ENCODE data around the gene CLPSL2. TPM values are rescaled to one million over a fixed set of nuclear protein-coding genes. Genes with fewer than 3 reads are reported as not detected.
A peak's percentile ranks its signal among the peaks of the same experiment; 100 is the strongest.

The CLPSL2 gene
- total RNA-seq, 1 experiment from 2014 or later = not detected

DNA sequence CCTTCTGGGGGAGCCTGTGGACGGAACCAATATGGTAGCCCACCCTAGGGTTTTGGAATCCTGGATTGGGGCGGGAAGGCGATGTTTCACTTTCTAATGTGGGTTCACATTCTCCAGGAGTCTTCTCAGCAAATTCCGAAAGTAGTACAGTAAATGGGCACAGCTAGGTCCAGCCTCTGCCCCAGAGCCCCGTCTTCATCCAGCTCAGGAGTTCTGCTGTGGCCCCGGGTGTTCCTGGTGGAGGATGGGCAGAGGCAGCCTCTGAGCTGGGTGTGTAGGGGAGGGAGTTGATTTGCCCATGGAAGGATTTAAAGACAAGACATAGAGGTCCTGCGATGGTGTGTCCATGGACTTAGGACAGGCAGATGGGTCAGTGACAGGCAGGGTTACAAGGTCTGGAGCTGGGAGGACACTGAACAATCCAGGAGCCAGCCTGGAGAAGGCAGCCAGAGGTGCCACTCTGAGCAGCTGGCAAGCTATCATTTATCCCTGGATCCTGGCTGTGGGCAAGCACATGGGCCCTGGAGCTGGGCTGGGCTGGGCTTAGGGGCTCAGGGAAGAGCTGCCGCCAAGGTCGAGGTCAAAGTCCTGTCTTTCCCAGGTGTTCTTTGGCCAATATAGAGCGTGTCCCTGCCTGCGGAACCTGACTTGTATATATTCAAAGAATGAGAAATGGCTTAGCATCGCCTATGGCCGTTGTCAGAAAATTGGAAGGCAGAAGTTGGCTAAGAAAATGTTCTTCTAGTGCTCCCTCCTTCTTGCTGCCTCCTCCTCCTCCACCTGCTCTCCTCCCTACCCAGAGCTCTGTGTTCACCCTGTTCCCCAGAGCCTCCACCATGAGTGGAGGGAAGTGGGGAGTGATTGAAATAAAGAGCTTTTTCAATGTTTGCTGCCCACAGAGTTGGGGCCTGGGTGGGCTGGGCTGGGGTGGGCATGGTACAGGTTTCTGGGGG lies 11.1 kb downstream of the CLPSL2 start:
- DNase-seq (ENCODE audit: low read depth) = no peak

DNA sequence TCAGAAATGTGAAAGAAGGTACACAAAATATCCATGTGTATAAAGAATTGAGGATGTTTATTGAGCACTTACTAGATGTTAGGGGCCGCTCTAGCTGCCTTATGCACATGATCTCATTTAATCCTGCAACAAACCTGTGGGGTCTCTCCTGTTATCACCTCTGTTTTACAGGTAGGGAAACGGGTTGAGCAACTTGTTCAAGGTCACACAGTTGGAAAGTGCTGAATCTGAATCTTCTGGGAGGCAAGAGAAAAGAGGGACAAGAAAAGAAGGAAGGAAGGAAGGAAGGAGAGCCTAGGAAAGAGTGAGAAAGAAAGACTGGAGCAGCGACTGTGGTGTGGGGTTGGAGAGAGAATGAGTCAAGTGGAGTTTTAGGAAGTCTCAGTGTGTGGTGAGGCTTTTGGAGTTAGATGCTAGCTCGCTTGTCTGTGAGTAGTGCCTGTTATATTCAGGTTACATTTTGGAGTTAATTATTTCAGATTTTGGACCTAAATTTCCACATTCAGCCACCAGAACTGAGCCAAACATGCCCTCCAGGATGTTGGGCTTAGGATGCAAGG lies 12.1 kb downstream of the CLPSL2 start:
- DNase-seq (ENCODE audit: low read depth) = no peak

DNA sequence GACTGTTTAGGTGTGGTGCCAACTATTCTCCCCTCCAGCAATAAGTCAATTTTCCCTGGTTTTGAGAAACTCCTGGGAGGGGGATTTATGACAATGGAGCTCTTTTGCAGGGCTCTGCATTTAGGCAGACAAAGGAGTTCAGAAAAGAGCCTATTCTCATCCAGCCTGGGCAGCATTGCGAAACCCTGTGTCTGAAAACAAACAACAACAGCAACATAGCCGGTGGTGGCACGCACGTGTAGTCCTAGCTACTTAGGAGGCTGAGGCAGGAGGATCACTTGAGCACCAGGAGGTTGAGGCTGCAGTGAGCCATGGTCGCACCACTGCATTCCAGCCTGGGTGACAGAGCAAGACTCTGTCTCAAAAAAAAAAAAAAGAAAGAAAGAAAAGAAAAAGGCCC lies 14.3 kb downstream of the CLPSL2 start:
- DNase-seq (ENCODE audit: low read depth) = no peak

DNA sequence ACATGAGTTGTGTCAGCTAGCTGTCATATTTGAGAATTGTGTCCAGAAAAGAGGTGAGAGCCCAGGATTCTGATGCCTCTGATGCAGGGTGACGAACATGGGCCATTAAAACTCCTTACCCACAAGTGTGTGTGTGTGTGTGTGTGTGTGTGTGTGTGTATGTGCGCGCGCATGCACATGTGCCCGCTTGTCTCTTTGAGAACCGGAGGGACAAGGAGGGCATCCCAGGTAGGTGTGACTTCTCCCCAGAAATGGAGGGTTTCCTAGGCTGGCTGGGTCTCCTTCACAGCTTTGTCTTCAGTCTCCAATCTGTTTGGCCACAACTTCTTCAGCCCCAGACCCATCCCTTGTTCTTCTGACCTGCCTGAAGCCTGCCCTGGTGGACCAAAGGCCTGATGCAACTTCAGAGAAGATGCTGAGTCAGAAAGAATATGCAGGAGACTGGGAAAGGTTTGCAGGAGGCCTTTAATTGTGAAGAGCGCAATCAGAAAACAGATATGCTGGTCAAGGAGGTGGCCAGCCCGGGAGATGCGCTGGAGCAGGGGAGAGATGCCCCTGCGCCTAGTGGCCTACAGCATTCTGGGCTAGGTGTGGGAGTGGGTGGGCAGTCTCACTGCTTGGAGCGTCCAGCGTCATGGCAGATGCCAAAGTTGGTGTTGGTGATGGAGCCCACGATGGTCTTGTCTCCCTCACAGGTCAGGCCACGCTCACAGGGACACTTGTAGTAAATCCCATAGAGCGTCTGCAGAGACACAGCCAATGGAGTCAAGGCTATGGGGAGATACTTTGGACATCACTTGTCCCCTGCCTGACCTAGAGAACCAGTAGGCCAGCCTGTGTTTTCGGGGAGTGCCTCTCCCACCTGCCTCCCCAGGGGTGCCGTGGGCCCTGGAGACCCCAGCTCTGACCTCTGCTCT lies 18.4 kb downstream of the CLPSL2 start:
- DNase-seq (ENCODE audit: low read depth) = no peak

DNA sequence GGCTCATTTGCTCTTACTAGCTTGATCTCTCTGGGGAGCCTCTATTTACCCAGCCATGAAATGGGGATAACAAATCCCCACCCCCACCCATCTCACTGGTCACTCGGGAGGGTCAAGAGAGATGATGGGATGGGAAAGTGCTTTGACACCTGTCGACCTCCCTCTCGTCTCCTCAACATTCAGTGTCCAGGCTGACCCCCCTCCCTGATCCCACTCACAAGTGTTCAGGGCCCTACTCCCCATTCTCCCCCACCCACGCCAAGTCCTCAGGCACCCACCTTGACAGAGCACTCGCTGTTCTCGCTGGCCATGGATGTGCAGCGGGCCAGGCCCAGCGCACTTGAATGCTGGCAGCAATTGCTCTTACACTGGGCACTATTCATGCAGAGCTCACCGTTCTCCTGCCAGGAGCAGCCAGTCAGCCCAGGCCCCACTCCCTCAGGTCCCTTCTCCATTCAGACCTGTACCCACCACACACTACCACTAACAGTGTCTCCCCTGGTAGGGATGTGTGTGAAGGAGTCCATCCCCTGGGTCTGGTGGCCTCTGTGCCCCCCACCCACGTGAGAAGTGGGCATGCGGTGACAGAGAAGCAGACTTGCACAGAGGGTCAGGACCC lies 19.2 kb downstream of the CLPSL2 start:
- no peak for DNase-seq (ENCODE audit: low read depth)

DNA sequence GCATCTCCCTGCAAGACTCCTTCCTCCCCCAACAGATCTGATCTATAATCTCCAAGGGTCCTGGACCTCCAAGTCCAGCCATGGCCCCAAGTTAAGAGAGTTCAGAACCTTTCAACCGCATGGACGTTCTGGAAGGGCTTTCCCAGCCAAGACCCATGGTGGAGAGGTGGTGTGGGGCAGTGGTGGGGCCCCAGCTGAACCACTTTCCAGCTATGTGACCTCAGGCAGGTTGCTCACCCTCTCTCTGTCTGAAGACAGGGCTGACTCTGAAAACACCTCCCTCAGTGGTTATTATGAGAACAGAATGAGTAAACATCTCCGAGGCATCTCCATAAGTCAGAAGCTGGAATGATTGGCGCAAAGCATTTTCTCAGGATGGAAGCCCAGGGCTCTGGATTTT lies 19.8 kb downstream of the CLPSL2 start:
- DNase-seq (ENCODE audit: low read depth) = no peak

DNA sequence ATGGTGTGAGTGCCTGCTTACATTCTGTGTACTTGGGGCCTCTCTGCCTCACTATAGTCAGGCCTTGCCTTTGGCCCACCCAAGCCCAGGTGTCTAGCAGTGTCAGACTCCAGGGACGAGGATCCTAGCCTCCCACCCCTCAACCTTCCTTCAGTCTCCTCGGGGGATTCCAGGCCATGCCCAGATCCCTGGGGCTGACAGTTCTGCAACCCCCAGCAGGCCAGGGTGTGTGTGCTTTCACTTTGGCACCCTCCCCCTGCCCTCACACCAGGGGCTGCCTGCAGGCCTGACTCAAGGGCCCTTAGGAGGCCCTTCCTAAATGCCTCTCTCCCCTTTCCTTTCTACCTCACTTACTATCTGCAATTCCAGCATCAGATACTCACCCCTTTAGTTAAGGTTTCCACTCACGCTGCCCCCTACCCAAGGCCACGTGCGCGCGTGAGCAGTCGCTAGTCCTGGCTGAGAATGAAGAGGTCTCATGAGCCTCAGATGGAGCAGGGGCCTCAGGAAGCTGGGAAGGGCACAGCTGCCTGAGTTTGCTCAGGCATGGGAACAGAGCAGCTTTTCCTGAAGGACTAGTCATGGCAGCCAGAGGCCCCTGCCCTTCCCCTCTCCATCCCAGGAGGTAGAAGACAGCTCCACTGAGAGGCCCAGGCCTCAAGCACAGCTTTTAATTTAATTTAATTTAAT lies 21.6 kb downstream of the CLPSL2 start:
- DNase-seq (ENCODE audit: low read depth) = no peak

DNA sequence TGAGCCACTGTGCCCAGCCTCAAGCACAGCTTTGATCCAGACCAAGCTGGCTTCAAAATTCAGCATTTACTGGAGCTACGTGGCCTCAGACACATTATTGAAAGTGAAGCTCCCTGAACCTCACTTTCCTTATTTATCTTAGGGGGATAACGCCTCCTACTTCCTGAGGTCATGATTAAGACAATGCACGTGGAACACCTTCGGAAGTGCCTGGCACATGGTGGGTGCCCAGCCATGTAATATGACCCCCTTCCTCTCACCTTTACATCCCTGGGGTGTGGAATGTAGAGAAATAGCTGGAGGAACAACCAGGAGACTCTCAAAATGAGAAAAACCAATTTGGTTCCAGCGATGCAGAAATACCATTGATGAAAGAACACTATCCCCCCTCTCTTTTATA lies 22.3 kb downstream of the CLPSL2 start:
- DNase-seq (ENCODE audit: low read depth) = no peak

DNA sequence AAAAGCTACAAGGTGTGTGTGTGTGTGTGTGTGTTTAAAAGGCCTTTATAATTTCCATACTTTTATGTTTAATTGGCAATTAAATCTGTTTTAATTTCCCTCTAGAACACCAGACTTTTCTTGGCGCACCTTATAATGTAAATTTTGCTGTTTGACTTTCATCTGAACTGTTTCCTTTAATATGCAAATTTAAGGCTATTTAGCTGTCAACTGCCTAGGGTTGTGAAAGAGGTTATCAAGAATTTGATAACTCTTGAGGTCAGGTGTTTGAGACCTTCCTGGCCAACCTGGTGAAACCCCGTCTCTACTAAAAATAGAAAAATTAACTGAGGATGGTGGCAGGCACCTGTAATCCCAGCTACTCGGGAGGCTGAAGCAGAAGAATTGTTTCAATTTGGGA lies 24.8 kb downstream of the CLPSL2 start:
- DNase-seq (ENCODE audit: low read depth) = no peak

DNA sequence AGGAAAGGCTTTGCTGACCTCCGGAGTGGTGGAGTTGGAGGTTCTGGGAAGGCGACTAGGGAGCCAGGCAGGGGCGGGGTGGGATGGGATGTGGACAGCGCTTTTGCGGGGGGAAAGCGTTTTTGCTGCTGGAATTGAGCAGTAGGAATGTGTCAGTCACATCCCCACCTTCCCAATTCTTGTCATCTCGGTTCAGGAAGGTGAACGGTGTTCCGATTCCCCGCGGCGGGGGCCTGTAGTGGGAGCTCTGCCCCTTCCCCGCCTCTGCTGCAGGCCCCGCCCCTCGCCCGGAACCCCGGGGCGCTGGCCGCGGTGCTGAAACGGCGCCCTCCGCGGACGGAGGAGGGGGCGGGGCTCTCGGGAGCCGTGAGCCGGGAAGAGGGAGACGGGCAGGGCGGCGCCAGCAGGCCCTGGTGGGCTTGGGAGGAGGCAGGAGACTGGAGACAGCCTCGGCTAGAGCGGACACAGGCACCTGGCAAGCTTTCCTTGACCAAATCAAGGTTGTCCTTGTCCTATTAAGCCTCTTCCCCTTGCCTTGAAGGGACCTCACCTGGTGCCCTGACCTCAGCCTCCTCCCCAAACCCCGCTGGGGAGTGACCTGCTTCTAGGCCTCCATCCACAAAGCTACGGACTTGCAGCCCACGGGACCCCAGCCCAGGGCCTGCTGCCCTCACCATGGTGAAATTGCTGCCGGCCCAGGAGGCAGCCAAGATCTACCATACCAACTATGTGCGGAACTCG lies 28.8 kb downstream of the CLPSL2 start, which contains the start of gene LHFPL5:
TSS of gene LHFPL5 (plus strand) at position 357 of the 741 bp plus-strand sequence. CDS start at position 676, 319 bp downstream.
- no peak for DNase-seq (ENCODE audit: low read depth)

DNA sequence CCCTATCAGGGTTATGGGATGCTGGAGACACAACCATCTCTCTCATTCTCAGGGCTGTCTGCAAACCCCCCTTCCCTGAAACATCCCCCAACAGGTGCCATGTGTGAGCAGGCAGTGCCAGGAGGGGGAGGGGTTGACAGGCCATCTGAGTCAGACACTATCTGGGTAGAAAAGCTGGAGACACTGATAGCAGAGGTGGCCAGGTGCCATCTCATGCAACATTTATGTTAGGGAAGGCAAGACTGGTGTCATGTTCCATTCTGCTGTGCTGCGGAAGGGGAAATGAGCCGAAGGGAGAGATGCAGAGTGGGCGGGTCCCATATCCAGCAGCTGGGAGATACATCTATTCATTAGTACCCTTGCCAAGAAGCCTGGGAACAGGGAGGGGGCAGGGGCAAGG lies 32.3 kb downstream of the CLPSL2 start:
- DNase-seq (ENCODE audit: low read depth) = peak; percentile 56

DNA sequence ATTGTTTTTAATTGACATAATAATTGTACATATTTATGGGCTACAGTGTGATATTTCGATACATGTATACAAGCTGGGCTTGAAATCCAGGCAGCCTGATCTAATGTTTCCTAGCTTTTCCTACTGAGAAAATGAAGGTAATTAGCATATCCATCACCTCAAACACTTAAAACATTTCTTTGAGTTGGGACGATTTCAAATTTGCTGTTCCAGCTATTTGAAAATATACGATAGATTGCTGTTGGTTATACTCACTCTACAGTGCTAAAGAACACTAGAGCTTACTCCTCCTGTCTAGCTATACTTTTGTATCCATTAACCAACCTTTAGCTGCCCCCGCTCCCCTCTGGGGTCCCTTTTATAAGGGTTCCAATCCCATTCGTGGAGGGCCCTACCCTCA lies 33.4 kb downstream of the CLPSL2 start:
- no peak for DNase-seq (ENCODE audit: low read depth)

DNA sequence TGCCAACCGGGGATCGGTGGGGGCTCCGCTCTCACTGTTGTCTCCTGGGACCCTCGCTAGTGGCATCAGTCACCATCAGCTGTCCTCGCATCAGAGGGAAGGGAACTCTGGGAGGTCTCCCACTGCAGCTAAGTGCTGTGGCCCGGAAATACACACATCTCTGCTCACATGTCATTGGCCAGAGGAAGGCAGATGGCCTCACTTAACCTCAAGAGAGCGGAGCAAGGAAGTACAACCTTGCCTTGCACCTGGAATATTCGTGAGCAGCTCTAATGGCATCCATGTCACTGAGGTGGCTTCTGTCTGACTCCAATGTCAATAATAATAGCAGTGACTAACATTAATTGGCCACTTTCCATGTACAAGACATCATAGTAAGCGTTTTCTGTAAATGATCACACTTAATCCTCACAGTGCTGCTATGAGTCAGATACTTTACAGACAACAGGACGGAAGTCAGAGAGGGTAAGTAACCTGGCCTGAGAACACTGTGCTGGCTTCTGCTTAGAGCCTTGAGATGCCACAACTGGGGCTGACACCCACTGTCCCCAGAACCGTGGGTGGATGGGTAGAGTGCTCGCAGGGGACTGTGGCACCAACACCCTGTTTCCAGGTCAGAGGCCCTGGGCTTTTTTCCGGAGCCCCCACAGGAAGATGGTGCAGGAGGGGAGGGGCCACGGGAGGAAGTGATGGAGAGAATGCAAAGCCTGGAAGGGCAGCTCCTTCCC lies 34.7 kb downstream of the CLPSL2 start:
- peak; percentile 95 for DNase-seq (ENCODE audit: low read depth)

DNA sequence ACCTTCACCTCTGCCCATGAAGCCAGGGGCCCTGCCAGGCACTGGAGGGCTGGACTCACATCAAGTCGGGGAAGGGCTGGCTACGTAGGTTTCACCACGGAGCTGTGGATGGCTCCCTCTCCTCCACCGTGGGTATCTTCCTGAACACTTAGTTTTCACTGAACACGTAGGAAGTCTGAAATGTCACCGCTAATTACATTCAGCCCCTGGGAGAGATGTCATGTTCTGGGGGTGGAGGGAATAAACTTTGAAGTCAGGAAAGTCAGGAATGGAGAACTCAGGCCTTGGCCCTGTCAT lies 35.2 kb downstream of the CLPSL2 start:
- no peak for DNase-seq (ENCODE audit: low read depth)

DNA sequence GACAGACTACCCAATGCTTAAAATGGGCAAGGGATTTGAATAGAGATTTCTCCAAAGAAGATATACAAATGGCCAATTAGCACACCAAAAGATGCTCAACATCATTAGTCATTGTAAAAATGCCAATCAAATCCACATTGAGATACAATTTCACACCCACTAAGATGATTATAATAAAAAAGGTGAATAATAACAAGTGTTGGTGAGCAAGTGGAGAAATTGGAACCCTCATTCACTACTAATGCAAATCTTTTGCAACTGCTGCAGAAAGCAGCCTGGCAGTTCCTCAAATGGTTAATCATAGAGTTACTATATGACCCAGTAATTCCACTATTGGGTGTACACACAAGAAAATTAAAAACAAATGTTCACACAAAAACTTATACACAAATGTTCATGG lies 41.1 kb downstream of the CLPSL2 start:
- no peak for DNase-seq (ENCODE audit: low read depth)

DNA sequence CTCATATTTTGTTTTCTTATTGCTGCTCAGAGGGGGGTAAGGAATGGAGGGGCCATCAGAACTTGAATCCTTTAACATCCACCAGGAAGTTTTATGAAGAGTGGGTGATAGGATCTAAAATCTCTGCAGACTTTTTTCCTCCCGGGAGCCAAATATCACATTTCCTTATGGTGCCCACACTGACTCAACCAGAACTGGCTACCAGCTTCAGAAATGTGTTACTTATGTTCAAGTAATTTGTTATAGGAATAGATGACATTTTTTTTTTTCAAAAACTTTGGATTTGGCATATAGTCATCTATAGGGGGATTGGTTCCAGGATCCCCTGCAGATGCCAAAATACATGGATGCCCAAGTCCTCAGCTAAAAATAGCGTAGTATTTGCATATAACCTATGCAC lies 47.2 kb downstream of the CLPSL2 start:
- DNase-seq (ENCODE audit: low read depth) = no peak

DNA sequence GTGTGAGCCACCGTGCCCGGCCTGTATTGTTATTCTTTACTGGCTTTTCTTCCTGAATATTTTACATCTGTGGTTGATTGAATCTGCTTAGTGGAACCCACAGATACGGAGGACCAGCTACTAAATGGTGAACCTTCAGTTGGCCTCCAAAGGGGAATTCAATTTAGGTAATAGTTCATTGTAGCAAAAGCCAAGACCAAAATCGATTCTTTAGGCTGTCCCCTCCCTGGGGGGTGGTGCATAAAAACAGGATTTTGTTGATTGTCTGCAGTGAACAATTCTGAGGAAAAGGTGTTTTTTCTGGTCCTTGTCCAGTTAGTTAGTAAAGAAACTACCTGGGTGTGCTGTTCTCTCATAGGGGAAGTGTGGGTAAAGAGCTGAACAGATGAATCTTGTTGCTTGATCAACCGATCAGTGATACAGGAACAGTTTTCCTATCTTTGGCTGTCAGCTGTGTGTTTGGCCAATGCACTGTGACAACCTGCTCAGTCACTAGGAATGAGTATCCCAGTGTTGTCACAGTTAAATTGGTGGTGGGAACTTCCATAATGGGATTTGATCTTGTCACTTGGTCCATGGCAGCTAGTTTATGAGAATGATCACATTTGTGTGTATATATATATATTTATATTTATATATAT lies 48.3 kb downstream of the CLPSL2 start:
- no peak for DNase-seq (ENCODE audit: low read depth)
